ENCODE results near the gene HNF1B. TPM values are rescaled to one million over a fixed set of nuclear protein-coding genes. Genes with fewer than 3 reads are reported as not detected.
"Not testable (repeated sequence)": the region's sequence is repeated elsewhere in the genome, so short reads cannot be mapped to it uniquely, and the experiment has no call there.

The HNF1B gene
- total RNA-seq, 1 donor from 2014 or later: 10.5 TPM

- Mint-ChIP-seq H3K9me3 (ENCODE audit: low read depth) (peaks cover 9% of the 10 kb centered on the region), H3K27me3 (ENCODE audit: low read depth) (no peaks in the 10 kb centered on the region), H3K36me3 (ENCODE audit: low read depth) (peaks cover 4% of the 10 kb centered on the region), H3K4me1 (ENCODE audit: low read depth) (no peaks in the 10 kb centered on the region), H3K27ac (ENCODE audit: unreplicated experiment) (no peak overlapping the region), H3K4me3 (ENCODE audit: unreplicated experiment) (no peak overlapping the region)
- TF ChIP-seq CTCF (IDR thresholded peaks at IDR 0.05): no peak
- DNase-seq (ENCODE audit: low spot score): no peak
Observed at GRCh38 chr17:37682007-37682406, 62.9 kb downstream of the HNF1B start.

GRCh38 chr17:37679995-37680394 is 64.9 kb downstream of the HNF1B start:
- H3K27me3 Mint-ChIP-seq (ENCODE audit: low read depth); H3K4me3 Mint-ChIP-seq (ENCODE audit: unreplicated experiment); H3K4me1 Mint-ChIP-seq (ENCODE audit: low read depth): not testable (repeated sequence)

GRCh38 chr17:37678036-37678435 is 66.8 kb downstream of the HNF1B start:
- Mint-ChIP-seq H3K27me3 (ENCODE audit: low read depth) (no peaks in the 10 kb centered on the region), H3K27ac (ENCODE audit: unreplicated experiment) (no peak overlapping the region), H3K4me3 (ENCODE audit: unreplicated experiment) (no peak overlapping the region), H3K9me3 (ENCODE audit: low read depth) (peaks cover 9% of the 10 kb centered on the region), H3K36me3 (ENCODE audit: low read depth) (peaks cover 4% of the 10 kb centered on the region), H3K4me1 (ENCODE audit: low read depth) (no peaks in the 10 kb centered on the region)
- no peak for DNase-seq (ENCODE audit: low spot score)
- TF ChIP-seq CTCF (IDR thresholded peaks at IDR 0.05): no peak

More at GRCh38 chr17:37679995-37680394, 64.9 kb downstream of the HNF1B start:
- not testable (repeated sequence) for H3K9me3 Mint-ChIP-seq (ENCODE audit: low read depth); H3K36me3 Mint-ChIP-seq (ENCODE audit: low read depth); DNase-seq (ENCODE audit: low spot score); H3K27ac Mint-ChIP-seq (ENCODE audit: unreplicated experiment)

- H3K27ac Mint-ChIP-seq (ENCODE audit: unreplicated experiment): no peak overlapping the region
Observed at GRCh38 chr17:37677021-37677420, 67.8 kb downstream of the HNF1B start.

GRCh38 chr17:37676115-37676925 is 68.5 kb downstream of the HNF1B start:
- no peak for TF ChIP-seq CTCF (IDR thresholded peaks at IDR 0.05)
- Mint-ChIP-seq H3K27ac (ENCODE audit: unreplicated experiment) (no peak overlapping the region), H3K36me3 (ENCODE audit: low read depth) (peaks cover 3% of the 10 kb centered on the region), H3K4me3 (ENCODE audit: unreplicated experiment) (no peak overlapping the region), H3K9me3 (ENCODE audit: low read depth) (peaks cover 9% of the 10 kb centered on the region), H3K4me1 (ENCODE audit: low read depth) (peaks cover 12% of the 10 kb centered on the region), H3K27me3 (ENCODE audit: low read depth) (no peaks in the 10 kb centered on the region)
- DNase-seq (ENCODE audit: low spot score): no peak

More at GRCh38 chr17:37677021-37677420, 67.8 kb downstream of the HNF1B start:
- no peak for DNase-seq (ENCODE audit: low spot score)
- Mint-ChIP-seq H3K9me3 (ENCODE audit: low read depth) (peaks cover 9% of the 10 kb centered on the region), H3K4me1 (ENCODE audit: low read depth) (peaks cover 5% of the 10 kb centered on the region), H3K4me3 (ENCODE audit: unreplicated experiment) (no peak overlapping the region), H3K27me3 (ENCODE audit: low read depth) (no peaks in the 10 kb centered on the region), H3K36me3 (ENCODE audit: low read depth) (peaks cover 3% of the 10 kb centered on the region)
- TF ChIP-seq CTCF (IDR thresholded peaks at IDR 0.05): no peak

- Mint-ChIP-seq H3K4me3 (ENCODE audit: unreplicated experiment) (no peak overlapping the region), H3K27me3 (ENCODE audit: low read depth) (no peaks in the 10 kb centered on the region), H3K9me3 (ENCODE audit: low read depth) (peaks cover 9% of the 10 kb centered on the region), H3K36me3 (ENCODE audit: low read depth) (peaks cover 1% of the 10 kb centered on the region), H3K4me1 (ENCODE audit: low read depth) (peaks cover 16% of the 10 kb centered on the region), H3K27ac (ENCODE audit: unreplicated experiment) (no peak overlapping the region)
- no peak for TF ChIP-seq CTCF (IDR thresholded peaks at IDR 0.05)
- no peak for DNase-seq (ENCODE audit: low spot score)
Observed at GRCh38 chr17:37674511-37674910, 70.3 kb downstream of the HNF1B start.
